K562 (cell line): ENCODE data around the gene UGT1A10. TPM values are rescaled to one million over a fixed set of nuclear protein-coding genes. Genes with fewer than 3 reads are reported as not detected.

ENCODE experiments used
- MGA ChIP-seq: fragments of 450-650 bp; IDR thresholded peaks from 2 replicates; pipeline ENCODE4 v1.6.1; 2016; ENCODE audit warnings: mild to moderate bottlenecking, moderate library complexity
- POLR2AphosphoS2 ChIP-seq: IDR thresholded peaks from 2 replicates; pipeline ENCODE4 v1.6.1; 2012; ENCODE audit warnings: low read length, improper control_type of control experiment
- polyA plus RNA-seq, 8 experiments: library from polyadenylated mRNA; depleted of rRNA in 4 of 8; stranded (reverse) in 5 of 8; unstranded in 3 of 8; fragments of >200 nt; fragmentation: Nextera tagmentation in 2 of 8; fragmentation: Illumina TruSeq in 1 of 8; extraction: Ambion mirVana in 2 of 8; extraction: Trizol in 1 of 8; gene quantifications; 2 replicates each; pipeline versions ENCODE4 v1.2.1 to v1.2.3, GENCODE V29; 2011 to 2014; ENCODE audit warnings: inconsistent platforms in 1 of 8, missing spikeins in 1 of 8
- total RNA-seq, 7 experiments: library from RNA; depleted of rRNA in 6 of 7; stranded (reverse); fragments of >200 nt in 6 of 7; fragmentation: Illumina TruSeq in 2 of 7; extraction: Trizol in 2 of 7; gene quantifications; 2 replicates each; pipeline versions ENCODE4 v1.2.1 to v1.2.3, GENCODE V29; 2011 to 2021; ENCODE audit warnings: low replicate concordance in 1 of 7

UGT1A10 gene
- total and polyA plus RNA-seq, 9 of the 15 experiments (the other 6 are each of a cell fraction or from before 2014, with no cell fraction given), result not detected

GRCh38 chr2:233761040-233761769, 125.0 kb downstream of the UGT1A10 start (continued):
- TF ChIP-seq MGA (no peak), POLR2AphosphoS2 (no peak)
